ENCODE results near the gene IL15RA. TPM values are rescaled to one million over a fixed set of nuclear protein-coding genes. Genes with fewer than 3 reads are reported as not detected.
"Not testable (repeated sequence)": the region's sequence is repeated elsewhere in the genome, so short reads cannot be mapped to it uniquely, and the experiment has no call there.

IL15RA gene
- total RNA-seq, 4 donors from 2014 or later, result 17.7 to 21.9 (median 20.6) TPM

DNA sequence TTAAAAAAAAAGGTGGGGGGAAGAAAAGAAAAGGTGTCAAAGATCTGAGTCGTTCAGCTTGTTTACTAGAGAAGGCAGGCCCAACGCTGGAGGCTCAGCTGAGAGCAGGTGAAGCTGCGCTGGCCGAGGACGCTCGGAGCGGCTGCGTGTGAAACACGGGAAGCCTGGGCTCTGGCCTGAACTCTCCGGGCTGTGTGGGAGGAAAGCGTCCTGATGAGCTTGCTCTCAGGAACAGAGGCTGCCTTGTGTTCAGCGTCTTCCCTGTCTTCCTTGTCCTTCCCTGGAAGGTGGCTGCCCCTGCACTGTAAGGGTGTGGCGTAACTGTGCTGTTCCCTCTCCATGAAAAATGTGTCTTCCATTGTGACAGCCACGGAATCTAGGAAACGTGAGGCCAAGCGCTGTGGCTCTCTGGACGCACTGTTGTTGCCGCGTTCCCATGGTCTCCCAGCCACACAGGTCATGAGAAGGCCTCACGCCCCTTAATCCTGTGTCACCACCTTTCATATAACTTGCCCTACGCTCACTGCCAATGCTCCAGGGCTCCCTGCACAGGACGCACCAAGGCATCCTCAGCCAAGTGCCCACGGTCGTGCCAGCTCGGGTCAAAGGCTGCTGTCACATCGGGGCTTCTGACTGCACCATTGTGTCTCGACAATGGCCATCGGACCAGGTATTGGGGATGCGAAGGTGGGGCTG, 15.8 kb downstream of the IL15RA start:
- no peak for TF ChIP-seq EP300 (IDR thresholded peaks at IDR 0.05)
- no peak for TF ChIP-seq POLR2AphosphoS5 (IDR thresholded peaks at IDR 0.05)
- TF ChIP-seq, protein P1, sequence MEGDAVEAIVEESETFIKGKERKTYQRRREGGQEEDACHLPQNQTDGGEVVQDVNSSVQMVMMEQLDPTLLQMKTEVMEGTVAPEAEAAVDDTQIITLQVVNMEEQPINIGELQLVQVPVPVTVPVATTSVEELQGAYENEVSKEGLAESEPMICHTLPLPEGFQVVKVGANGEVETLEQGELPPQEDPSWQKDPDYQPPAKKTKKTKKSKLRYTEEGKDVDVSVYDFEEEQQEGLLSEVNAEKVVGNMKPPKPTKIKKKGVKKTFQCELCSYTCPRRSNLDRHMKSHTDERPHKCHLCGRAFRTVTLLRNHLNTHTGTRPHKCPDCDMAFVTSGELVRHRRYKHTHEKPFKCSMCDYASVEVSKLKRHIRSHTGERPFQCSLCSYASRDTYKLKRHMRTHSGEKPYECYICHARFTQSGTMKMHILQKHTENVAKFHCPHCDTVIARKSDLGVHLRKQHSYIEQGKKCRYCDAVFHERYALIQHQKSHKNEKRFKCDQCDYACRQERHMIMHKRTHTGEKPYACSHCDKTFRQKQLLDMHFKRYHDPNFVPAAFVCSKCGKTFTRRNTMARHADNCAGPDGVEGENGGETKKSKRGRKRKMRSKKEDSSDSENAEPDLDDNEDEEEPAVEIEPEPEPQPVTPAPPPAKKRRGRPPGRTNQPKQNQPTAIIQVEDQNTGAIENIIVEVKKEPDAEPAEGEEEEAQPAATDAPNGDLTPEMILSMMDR (IDR thresholded peaks at IDR 0.05), result no peak
- no peak for TF ChIP-seq POLR2A (IDR thresholded peaks at IDR 0.05)
- Histone ChIP-seq H3K27me3 (no peaks in the 10 kb centered on the region), H3K27ac (no peak overlapping the region), H3K36me3 (peaks cover 0 to 59% of the 10 kb centered on the region in 2 donors), H3K9me3 (no peaks in the 10 kb centered on the region), H3K4me1 (no peaks in the 10 kb centered on the region), H3K4me3 (no peak overlapping the region)
- ATAC-seq, result no peak
- 68 to 93% methylated on average over 3 of the region's 29 CpGs for WGBS, 2 donors (ENCODE audit: low coverage in 1 of 2)

DNA sequence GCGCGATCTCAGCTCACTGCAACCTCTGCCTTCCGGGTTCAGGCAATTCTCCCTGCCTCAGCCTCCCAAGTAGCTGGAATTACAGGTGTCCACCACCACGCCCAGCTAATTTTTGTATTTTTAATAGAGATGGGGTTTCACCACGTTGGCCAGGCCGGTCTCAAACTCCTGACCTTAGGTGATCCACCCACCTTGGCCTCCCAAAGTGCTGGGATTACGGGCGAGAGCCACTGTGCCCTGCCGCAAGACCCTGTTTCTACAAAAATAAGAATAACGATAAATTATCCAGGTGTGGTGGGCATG, 16.4 kb downstream of the IL15RA start:
- ATAC-seq, H3K4me1 ChIP-seq, H3K9me3 ChIP-seq, H3K4me3 ChIP-seq, H3K27ac ChIP-seq, H3K27me3 ChIP-seq: not testable (repeated sequence)
- H3K36me3 ChIP-seq, result peaks cover 0 to 62% of the 10 kb centered on the region in 2 donors
- 98% methylated on average over 8 to 10 of the region's 10 CpGs for WGBS, 2 donors (ENCODE audit: low coverage in 1 of 2)

DNA sequence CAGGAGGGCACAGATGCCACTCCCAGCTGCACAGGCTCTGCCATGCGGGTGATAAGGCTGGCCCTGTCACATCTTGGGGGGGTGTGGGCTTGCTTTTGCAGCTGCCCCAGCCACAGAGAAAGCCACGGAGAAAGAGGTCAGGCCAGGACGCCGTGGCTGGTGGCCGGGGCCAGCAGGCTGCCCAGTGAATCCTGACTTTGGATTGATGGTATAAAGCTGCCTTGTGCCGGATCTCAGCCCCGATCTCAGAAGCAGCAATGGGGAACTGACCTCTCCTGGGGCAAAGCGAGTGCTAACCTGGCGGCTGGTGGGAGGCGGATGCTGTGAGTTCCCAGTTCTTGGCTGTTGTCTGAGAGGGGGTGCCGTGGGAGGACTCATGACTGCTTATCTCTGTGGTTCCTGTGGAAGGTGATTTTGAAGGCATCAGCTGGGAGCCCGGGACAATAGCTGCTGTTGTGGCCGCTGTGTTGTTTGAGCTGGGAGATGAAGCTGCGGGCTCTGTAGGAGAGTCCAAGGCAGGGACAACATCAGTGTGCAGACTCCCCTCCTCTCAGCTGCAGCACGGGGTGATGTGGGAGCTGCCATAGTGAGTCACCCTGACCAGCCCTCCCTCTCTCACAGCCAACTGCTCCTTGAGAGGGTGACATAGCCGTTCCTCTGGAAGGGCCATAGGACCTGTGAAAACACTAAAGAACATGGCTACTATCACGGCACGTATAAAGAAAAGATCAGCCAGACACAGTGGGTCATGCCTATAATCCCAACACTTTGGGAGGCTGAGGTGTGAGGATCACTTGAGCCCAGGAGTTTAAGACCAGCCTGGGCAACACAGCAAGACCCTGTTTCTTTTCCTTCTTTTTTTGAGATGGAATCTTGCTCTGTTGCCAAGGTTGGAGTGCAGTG, 17.0 kb downstream of the IL15RA start:
- no peaks in the 10 kb centered on the region for H3K9me3 ChIP-seq
- WGBS, 2 donors (ENCODE audit: low coverage in 1 of 2), result 100% methylated on average over 2 of the region's 18 CpGs; no CpG with 5 or more reads in 1 of the 2 donors
- no peaks in the 10 kb centered on the region for H3K27me3 ChIP-seq
- H3K4me3 ChIP-seq, result no peak overlapping the region
- no peaks in the 10 kb centered on the region for H3K4me1 ChIP-seq
- peaks cover 0 to 62% of the 10 kb centered on the region in 2 donors for H3K36me3 ChIP-seq
- no peak for ATAC-seq
- no peak for TF ChIP-seq POLR2AphosphoS5 (IDR thresholded peaks at IDR 0.05)
- TF ChIP-seq EP300 (IDR thresholded peaks at IDR 0.05), result no peak
- TF ChIP-seq, protein P1 (IDR thresholded peaks at IDR 0.05), result no peak
- TF ChIP-seq POLR2A (IDR thresholded peaks at IDR 0.05), result no peak
- no peak overlapping the region for H3K27ac ChIP-seq

DNA sequence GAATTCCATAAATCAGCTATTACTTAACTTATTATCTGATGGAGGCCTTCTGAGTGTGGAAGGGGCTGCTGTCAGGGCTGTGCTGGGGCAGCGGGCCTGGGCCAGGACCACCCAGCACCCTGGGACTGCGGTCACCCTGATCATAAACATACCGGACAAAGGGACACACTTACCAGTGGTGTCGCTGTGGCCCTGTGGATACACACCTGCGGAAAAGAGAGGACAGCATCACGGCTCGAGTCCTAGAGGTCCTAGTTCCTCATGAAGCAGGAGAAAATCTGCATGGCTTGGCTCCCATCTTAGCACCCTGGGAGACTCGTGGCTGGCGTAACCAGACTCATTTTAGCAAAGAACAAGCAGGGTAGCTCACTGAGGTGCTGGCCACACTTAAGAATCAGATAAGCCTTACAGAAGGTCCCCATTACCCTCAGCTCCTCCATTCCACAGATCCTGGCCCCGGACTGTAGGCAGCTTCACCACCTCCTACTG, 17.7 kb downstream of the IL15RA start:
- H3K36me3 ChIP-seq, result peaks cover 0 to 57% of the 10 kb centered on the region in 2 donors
- no peaks in the 10 kb centered on the region for H3K4me1 ChIP-seq
- no peak for TF ChIP-seq POLR2AphosphoS5 (IDR thresholded peaks at IDR 0.05)
- TF ChIP-seq POLR2A (IDR thresholded peaks at IDR 0.05), result no peak
- no peak for TF ChIP-seq EP300 (IDR thresholded peaks at IDR 0.05)
- TF ChIP-seq, protein P1 (IDR thresholded peaks at IDR 0.05), result no peak
- H3K27me3 ChIP-seq, result no peaks in the 10 kb centered on the region
- no peaks in the 10 kb centered on the region for H3K9me3 ChIP-seq
- H3K4me3 ChIP-seq, result no peak overlapping the region
- no peak overlapping the region for H3K27ac ChIP-seq
- ATAC-seq, result no peak
- WGBS, 2 donors (ENCODE audit: low coverage in 1 of 2), result 72 to 77% methylated on average over 5 to 7 of the region's 10 CpGs

DNA sequence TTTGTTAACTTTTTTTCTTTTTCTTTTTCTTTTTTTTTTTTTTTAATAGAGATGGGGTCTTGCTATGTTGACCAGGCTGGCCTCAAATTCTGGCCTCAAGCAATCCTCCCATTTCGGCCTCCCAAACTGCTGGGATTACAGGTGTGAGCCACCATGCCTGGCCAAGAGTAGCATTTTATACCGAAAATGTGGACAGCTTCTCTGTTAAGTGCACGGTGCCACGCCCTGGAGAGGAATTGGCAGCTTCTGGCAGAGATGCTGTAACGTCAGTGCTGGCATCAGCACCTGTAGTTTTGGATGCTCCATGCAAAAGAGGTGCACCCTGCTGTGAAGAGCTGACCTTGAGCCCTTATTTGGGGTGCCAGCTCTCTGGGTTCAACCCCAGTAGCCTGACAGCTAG, 18.2 kb downstream of the IL15RA start:
- Histone ChIP-seq H3K9me3 (no peaks in the 10 kb centered on the region), H3K27ac (no peak overlapping the region), H3K36me3 (peaks cover 0 to 52% of the 10 kb centered on the region in 2 donors), H3K4me3 (no peak overlapping the region), H3K4me1 (no peaks in the 10 kb centered on the region), H3K27me3 (no peaks in the 10 kb centered on the region)
- TF ChIP-seq EP300 (IDR thresholded peaks at IDR 0.05) (no peak), POLR2AphosphoS5 (IDR thresholded peaks at IDR 0.05) (no peak), POLR2A (IDR thresholded peaks at IDR 0.05) (no peak)
- TF ChIP-seq, protein P1 (IDR thresholded peaks at IDR 0.05), result no peak
- ATAC-seq, result no peak
- 100% methylated on average over 1 to 2 of the region's 5 CpGs for WGBS, 2 donors (ENCODE audit: low coverage in 1 of 2)

Measured in gastroesophageal sphincter (tissue), 4 donors.